Fibroblast of skin of left biceps (primary cell): ENCODE measurements around the gene ENAH.
"Not testable (repeated sequence)": the region's sequence is repeated elsewhere in the genome, so short reads cannot be mapped to it uniquely, and the experiment has no call there.

ENCODE experiments used
- DNase-seq, 2 experiments: peaks; one replicate each; pipeline ENCODE4 v3.0.0-alpha.2; 2013; ENCODE audit warnings: low read depth in 2 of 2

Gene ENAH

DNA sequence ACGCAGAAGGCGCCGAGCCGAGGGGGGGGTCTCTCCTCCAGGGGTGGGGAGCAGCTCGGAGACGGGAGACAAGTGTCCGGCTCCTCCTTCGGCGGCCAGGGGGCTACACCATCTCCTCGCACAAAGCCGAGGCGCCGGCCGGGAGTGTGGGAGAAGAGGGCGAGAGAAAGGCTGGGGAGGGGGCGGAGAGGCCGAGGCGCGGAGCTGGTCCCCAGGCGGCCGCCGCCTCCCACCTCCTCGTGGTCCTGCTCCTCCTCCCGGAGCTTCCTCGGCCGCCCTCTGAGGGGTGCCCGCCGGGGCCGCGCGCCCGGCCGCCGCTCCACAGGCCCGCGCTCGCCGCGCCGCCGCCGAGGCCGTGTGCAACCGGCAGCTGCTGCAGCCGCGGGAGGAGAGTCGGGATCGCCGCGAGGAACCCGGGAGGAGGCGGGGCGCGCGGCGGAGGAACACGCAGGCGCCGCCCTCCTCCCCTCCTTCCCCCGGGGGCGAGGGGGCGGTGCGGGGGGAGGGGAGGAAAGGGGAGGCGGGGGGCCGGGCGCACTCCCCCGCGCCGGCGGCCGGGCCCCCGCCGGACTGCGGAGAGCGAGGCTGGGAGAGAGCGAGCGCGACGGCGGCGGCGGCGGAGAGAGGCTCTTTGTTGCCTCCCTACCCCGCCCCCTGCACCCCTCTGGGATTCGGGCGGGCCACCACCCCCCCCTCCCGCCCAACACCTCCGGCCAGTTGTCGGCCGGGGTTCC is at the start of gene ENAH:
Gene ENAH (minus strand): TSS at position 395 of the 734 bp plus-strand sequence. CDS start 433 bp downstream, outside the sequence.
- peak; percentile 69 to 71 for DNase-seq

DNA sequence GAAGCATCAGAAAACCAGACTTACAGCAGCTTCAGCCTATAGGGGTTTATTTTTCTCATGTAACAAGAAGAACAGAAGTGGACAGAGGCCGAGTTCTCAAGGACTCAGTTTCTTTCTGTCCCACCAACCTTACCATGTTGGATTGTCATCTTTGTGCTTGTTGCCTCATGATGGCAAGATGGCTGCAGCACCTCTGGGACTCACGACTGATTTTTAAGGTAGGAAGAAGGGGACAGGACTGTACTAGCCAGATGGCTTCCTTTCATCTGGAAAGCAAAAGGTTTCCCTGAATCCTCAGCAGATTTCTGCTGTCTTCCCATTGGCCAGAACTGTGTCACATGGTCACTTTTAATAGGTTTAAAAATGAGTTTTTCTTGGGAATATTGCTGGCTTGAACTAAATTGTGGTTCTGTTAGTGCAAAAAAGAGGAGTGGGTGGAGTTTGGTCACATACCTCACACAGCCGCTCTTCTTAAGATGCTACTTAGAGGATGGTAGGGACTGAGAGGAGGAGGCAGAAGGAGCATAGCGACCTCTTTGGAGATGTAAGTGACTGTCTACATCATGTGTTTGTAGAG is 48.1 kb upstream of the ENAH start:
- DNase-seq = no peak

DNA sequence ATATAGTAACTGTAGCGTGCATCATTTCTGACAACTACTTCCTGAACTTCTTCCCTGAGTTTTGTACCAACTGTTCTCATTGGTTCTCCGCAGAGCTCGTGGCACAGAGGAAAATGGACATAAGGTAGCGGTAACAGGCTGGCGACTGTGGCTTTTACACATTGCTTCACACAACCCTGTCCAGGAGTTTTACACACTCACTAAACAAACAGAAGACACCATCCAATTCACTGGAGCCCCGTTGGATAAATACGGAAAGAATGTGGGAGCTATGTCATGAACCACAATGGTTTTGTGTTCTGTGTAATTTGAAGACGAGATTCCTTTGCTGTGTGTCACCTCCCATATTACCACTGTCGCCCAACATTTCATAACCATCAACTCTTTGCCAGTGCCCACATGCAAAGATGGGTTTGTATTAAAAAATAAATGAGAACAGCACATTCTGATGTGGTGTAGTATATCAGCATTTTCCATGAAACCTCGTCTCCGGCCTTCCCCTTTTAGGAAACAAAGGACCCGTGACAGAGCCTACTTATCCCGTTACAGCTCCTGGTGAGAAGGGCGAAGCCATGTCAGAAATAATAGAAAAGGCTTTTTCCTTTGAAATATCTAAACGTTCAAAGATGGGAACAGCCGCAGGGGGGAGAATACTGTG is 47.4 kb upstream of the ENAH start:
- DNase-seq = peak; percentile 97

DNA sequence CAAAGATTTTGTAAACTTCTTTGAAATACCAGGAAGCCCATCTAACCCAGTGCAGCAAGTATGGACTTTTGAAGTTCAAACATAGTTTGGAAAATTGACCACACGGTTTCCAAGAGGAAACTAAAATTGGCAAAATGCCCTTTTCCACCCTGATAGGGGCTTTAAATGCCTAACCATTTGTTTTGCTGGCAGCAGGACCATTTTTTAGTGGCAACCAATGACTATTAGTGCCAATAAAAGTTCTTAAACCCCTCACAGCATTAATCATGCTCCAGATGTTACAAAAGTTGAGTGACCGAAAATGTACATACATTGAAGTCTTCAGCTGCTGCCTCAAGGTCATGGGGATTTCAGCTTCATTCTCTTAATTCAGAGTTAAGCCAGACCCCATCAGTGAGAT is 46.4 kb upstream of the ENAH start:
- no peak for DNase-seq

DNA sequence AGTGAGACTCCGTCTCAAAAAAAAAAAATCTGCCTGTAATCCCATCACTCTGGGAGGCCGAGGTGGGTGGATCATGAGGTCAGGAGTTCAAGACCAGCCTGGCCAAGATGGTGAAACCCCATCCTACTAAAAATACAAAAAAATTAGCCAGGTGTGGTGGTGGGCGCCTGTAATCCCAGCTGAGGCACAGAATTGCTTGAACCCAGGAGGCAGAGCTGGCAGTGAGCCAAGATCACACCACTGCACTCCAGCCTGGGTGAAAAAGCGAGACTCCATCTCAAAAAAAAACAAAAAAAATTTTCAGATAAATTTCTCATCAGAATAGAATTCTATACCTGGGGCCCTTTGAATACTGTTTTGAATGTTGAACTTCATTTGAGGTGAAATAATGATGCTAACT is 45.3 kb upstream of the ENAH start:
- not testable (repeated sequence) for DNase-seq

DNA sequence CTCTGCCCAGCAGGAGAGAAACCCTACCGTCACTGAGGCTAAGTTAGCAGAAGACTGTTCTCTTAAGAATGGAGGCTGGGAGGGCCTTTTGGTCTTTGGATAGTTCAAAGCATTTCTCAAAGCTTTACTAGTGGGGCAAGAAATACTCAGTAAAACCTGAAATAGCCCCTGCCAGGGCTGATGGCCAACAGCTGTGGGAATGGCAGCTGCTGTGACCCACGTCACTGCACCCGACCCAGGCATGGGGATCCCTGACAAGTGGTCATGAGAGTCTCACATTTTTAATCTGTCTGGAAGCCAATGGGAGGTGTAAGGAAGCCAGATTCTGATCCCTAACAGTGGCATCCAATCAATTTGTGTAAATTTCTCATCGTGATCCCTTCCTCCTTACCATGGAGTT is 44.5 kb upstream of the ENAH start:
- DNase-seq = no peak

DNA sequence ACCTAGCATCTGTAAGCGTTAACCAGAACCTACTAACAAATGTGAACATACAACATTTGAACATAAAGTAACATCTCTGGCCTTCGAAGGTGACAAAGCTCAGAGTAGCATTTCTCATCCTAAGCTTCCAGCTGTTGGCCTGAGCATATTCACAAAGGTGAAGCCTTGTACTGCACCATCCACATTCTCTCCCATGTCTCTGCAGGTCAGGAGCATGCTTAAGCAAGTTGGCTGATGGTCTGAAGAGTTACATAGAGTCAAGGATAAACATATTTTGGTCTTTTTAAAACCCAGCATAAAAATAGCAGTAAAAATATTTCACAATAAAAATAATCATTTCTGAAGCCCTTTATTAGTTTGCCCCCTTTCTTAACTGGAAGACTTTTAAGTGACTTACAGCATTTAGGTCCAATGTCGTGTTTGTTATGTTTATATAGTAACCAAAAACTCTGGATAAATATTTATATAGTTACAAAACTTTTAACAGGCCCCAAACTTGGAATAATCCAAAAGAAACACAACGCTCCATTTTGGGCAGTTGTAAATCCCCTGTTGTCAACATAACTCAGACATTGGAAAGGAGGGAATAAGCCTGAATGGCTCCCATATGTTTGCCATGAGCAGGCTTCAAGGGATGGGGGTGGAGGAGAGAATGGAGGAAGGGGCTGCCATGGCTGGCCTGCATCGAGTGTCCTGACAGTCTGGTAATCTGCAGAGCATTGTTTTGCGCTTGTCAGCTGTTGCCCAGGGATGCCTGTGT is 42.8 kb upstream of the ENAH start:
- DNase-seq = no peak

DNA sequence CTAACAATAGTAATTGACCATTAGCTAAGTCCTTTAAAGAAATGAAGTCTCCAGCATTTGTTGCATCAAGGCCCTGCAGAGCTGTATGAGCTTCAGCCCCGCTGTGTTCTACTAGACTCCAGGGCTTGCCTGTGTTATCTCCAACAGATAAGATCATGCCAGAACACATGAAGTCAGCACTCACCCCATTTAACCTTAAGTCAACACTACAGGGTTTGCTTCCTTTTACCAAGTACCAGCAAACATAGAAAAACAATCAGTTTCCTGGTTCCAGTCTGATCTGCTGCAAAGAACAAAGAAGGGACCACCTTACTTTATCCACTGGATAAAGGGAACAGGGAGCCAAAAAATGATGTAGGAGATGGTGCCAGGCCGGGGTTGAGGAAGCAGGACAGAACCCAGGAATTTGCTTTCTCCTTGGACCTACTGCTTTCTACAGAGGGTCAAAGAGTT is 41.3 kb upstream of the ENAH start:
- DNase-seq = no peak

DNA sequence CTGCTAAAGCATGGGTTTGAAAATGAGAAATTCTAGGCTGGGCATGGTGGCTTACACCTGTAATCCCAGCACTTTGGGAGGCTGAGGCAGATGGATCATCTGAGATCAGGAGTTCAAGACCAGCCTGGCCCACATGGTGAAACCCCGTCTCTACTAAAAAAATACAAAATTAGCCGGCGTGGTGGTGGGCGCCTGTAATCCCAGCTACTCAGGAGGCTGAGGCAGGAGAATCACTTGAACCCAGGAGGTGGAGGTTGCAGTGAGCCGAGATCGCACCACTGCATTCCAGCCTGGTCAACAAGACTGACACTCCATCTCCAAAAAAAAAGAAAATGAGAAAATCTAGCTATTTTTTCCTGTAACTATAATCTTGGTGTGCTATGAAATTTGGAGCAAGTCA is 40.8 kb upstream of the ENAH start:
- not testable (repeated sequence) for DNase-seq

DNA sequence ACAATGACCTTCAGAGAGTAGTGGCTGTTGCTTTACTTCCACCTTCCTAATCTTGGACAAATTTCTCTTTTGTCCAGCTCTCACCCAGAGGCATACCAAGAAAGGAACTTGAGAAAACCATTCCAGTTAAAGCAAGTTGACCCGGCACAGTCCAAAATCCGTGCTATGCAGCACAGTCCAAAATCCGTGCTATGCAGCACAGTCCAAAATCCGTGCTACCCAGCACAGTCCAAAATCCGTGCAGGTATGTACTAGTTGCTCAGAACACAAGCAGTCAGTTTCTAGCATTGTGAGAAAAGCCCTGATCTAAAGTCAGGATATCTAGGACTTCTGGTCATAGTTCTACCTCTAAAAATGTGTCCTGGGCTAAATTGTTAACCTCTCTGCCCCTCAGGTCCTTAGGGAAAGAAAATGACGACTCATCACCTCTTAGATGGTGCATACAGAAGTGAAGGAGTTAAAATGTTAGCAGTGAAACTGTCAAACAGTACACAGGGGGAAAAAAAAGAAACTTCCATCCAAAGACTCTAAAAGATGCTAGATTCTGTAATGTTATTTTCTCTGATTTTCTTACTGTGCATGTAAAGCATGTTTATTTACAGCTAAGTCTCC is 40.3 kb upstream of the ENAH start:
- DNase-seq = no peak

DNA sequence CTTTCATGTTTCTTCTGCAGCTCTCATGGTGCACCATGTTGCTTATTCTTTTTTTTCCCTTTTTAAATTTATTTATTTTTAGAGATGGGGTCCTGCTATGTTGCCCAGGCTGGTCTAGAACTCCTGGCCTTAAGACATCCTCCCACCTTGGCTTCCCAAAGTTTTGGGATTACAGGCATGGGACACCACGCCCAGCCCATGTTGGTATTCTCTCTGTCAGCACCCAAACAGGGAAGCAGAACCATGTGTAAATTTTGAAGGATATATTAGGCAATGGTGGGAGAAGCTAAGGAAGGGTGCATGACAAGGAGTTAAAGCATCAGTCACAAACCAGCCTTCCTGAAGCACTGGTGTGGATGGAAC is 39.6 kb upstream of the ENAH start:
- DNase-seq = no peak

DNA sequence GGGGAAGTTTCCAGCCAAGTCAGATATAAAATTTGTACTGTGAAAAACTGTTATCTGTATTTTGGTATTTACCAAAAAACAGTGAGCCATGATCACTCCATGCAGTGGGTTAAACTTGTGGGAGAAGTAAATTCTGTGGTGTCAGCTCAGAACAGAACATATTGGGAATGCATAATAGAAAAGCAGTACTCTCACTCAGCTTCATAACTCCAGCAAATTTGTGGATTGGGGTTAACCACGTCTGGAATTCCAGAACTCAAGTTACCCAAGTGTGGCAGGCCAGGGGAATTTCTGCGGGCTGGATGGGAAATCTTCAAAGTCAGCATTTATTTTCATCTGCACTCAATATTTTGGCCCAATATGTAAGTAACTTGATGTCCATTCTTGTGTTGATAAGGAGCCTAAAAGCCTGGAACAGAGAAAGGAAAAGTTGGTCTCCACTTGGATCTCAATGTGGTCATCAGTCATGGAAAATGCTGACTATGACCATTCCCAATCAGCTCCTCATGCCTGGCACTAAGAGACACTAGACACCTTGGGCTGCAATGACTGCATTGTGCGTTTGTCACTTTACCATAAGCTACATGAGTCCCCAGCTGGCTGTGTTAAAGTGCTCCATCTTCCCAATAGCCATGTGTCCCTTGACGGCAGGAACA is 39.1 kb upstream of the ENAH start:
- DNase-seq = peak; percentile 92

DNA sequence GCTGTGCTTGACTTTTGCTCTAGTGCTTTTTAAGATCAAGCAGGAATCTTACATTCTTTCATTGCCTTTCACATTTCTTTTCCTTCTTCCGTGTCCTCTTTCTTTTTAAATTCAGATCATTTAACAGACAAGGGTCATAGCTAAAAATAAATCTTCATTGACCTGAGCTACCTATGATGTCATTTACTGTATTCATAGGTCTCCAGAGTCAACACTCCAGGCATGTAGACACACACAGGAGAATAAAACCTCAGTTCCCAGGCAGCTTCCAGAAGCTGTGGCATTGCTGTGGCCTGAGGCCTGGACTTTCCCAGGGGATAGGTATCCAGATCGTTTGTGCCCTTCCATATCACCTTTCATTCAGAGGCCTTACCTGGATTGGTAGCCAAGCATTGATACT is 38.5 kb upstream of the ENAH start:
- no peak for DNase-seq

DNA sequence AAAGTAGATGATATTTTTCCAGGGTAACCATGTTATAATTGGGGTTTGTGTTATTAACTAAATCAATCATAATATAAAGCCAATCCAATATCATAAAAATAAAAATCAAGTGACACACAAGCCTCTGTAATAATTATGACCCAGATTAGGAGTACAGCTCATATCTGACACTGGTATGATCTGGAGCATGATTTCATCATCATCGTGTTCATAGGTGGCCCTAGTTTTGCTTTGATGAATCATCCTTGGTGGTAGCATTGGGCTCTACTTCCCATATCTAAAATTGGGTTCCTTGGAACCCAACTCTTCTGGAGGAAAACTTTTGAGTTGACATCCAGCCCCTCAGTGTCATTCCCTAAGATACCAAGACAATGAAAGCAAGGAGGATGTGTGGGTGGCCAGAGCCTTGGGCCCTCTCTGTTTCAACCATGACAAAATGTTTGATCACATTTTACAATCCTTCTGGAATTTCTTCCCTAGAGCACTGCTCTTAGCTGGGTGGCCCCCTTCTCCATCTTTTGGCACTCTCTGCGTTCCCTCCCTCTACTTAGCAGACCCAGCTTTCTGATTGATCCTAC is 37.0 kb upstream of the ENAH start:
- no peak for DNase-seq

DNA sequence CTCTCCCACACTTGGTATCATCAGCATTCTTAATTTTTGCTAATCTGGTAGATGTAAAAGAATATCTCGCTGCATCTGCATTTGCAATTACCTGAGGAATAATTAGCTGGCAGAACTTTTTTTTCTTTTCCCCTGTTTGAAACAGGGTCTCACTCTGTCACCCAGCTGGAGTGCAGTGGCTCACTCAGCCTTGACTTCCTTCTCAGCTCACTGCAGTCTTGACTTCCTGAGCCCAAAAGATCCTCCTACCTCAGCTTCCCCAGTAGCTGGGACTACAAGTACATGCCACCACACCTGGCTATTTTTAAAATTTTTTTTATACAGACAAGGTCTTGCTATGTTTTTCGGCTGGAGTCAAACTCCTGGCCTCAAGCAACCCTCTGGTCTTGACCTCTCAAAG is 35.4 kb upstream of the ENAH start:
- DNase-seq = no peak

DNA sequence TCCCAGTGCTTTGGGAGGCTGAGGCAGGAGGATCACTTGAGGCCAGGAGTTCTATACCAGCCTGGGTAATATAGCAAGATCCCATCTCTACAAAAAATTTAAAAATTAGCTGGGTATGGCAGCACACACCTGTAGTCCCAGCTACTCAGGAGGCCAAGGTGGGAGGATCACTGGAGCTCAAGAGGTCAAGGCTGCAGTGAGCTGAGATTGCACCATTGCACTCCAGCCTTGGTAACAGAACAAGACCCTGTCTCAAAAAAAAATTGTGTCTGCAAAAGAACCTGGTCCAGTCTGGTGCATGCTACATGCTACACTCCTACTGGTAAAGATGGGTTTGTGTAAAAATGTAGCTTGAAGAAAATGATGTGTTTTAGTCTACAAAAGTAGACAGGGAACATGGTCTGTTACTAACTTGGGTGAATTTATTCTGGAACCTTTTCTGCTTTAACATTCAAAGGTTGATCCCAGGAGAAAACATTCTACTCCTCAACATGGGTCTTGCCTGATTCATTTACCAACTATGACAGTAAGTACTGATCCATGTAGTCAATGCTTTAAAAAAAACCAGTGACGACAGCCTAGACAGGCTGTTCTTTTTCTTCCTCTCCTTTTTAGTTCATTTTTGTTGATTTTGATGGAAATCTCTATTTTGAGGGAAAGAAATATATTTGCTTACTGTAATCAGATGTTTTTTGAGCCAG is 32.7 kb upstream of the ENAH start:
- no peak for DNase-seq

DNA sequence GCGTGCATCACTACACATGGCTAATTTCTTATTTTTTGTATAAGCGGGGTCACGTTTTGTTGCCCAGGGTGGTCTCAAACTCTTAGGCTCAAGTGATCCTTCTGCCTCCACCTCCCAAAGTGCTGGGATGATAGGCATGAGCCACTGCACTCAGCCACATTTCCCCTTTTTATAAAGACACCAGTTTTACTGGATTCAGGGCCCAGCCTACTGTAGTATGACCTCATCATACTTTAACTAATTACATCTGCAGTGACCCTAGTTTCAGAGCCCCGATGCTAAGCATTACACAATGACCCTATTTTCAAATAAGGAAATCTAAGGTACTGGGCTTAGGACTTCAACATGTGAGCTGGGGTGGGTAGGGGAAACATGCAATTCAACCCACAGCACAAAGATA is 31.8 kb upstream of the ENAH start:
- DNase-seq = no peak

DNA sequence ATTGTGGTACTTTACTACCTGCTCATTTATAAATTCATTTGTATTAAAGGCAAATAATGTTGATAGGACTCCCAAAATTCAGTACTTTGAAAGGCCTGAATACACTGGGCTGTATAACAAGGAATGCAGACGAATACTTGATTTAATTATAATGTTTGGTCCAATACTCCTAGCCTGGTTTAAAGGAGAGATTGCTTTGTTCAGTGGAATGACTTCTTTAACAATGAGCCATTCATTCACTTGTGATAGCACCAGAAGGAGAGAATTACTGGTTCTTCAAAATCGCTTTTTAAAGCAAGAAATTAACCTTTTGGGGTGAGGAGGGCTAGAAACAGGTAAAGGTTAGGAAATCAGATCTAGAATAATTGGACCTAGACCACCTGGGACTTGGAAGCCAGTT is 28.3 kb upstream of the ENAH start:
- no peak for DNase-seq

DNA sequence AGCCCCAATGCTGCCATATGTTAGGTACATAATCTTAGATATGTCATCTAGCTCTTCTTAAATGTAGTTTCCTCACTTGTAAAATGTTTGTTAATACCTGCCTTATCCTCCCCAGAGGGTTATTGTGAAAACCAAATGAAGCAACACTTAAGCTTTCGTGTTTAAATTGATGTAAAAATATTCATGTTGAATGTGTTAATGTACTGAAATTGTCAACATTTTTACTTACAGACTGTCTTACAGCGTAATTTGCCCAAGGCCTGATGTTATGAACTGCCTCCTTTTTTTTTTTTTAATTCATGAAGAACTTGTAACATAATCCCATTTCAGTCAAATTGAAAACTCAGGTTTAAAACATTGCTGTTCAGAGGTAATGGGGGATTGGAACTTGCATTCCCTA is 25.6 kb upstream of the ENAH start:
- no peak for DNase-seq

DNA sequence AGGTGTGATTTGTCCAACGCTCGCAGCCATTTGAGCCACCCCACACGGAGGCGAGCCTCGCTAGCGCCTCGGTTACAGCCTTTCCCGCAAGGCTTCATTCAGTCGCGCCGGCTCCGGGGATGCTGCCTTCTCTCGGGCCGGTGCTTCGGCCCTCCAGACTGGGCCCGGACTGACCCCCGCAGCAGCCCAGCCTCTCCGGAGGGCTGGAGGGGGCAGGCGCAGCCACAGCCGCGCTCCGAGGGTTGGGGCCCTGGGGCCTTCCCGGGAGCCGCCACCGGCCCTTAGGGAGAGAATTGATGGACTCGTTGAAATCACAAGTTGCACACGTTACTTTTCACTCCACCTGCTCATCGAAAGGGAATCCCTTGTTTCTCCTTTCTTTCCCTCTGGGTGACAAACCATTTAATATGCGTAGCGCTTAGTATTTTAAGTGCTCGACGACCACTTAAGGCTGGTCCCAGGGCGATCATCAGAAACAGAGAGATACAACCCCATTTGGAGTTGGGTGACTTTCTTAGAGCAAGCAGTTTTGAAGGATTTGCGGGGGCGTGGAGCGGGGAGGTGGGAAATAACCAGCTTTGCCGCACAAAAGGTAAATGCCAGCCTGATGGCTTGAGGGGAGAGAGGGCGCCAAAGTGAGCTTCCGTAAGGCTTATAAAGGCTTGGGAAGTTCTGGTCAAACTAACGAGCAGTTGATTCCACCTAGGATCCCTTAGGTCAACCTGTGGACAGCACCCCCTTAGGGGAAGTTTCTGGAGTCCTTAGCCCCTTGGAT is 24.6 kb upstream of the ENAH start:
- DNase-seq = no peak
